ENCODE measurements around the gene SEPHS2.
A peak's percentile ranks its signal among the peaks of the same experiment; 100 is the strongest.
"Not testable (repeated sequence)": the region's sequence is repeated elsewhere in the genome, so short reads cannot be mapped to it uniquely, and the experiment has no call there.

SEPHS2 gene

GRCh38 chr16:30397056-30397455, 48.6 kb downstream of the SEPHS2 start:
- DNase-seq: no peak

GRCh38 chr16:30396627-30397026, 49.0 kb downstream of the SEPHS2 start:
- not testable (repeated sequence) for DNase-seq

- DNase-seq: no peak
Measured at GRCh38 chr16:30395992-30396585, 49.6 kb downstream of the SEPHS2 start.

- peak; percentile 94 for DNase-seq
Measured at GRCh38 chr16:30395155-30395991, 50.3 kb downstream of the SEPHS2 start, which contains the start of gene ZNF48. ZNF48 (plus strand) TSS chr16:30395420; CDS start chr16:30395795, 375 bp downstream.

GRCh38 chr16:30394592-30395154, 51.0 kb downstream of the SEPHS2 start:
- DNase-seq: no peak
